ENCODE results near the gene UBR3.

DNA sequence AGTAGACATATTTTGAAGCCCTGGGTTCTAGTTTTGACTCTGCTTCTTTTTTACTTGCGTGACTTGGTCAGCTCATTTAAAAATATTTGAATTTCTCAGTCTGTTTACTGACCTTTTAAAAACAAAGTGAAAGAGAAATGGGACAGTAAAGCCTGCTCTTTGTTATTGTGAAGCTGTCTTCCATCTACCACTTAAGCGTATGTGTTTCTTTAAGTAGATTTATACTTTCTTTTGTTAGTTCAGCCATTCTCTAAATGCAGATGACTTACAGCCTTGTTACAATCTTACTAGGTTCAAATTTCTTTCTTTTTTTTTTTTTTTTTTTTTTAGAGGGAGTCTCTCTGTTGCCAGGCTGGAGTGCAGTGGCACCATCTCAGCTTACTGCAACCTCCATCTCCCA, 79.5 kb downstream of the UBR3 start:
- TF ChIP-seq, protein P1, sequence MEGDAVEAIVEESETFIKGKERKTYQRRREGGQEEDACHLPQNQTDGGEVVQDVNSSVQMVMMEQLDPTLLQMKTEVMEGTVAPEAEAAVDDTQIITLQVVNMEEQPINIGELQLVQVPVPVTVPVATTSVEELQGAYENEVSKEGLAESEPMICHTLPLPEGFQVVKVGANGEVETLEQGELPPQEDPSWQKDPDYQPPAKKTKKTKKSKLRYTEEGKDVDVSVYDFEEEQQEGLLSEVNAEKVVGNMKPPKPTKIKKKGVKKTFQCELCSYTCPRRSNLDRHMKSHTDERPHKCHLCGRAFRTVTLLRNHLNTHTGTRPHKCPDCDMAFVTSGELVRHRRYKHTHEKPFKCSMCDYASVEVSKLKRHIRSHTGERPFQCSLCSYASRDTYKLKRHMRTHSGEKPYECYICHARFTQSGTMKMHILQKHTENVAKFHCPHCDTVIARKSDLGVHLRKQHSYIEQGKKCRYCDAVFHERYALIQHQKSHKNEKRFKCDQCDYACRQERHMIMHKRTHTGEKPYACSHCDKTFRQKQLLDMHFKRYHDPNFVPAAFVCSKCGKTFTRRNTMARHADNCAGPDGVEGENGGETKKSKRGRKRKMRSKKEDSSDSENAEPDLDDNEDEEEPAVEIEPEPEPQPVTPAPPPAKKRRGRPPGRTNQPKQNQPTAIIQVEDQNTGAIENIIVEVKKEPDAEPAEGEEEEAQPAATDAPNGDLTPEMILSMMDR (tag by site-specific recombination; IDR thresholded peaks at IDR 0.05), result no peak
- TF ChIP-seq GLIS2 (tag by site-specific recombination; IDR thresholded peaks at IDR 0.05) (no peak), ZSCAN30 (tag by site-specific recombination; IDR thresholded peaks at IDR 0.05) (no peak), ZSCAN16 (tag by site-specific recombination; IDR thresholded peaks at IDR 0.05) (no peak)
- TF ChIP-seq, protein P2, sequence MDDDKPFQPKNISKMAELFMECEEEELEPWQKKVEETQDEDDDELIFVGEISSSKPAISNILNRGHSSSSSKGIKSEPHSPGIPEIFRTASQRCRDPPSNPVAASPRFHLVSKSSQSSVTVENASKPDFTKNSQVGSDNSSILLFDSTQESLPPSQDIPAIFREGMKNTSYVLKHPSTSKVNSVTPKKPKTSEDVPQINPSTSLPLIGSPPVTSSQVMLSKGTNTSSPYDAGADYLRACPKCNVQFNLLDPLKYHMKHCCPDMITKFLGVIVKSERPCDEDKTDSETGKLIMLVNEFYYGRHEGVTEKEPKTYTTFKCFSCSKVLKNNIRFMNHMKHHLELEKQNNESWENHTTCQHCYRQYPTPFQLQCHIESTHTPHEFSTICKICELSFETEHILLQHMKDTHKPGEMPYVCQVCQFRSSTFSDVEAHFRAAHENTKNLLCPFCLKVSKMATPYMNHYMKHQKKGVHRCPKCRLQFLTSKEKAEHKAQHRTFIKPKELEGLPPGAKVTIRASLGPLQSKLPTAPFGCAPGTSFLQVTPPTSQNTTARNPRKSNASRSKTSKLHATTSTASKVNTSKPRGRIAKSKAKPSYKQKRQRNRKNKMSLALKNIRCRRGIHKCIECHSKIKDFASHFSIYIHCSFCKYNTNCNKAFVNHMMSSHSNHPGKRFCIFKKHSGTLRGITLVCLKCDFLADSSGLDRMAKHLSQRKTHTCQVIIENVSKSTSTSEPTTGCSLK (tag by site-specific recombination; IDR thresholded peaks at IDR 0.05), result no peak
